Measurements from ENCODE around the gene COBLL1.

DNA sequence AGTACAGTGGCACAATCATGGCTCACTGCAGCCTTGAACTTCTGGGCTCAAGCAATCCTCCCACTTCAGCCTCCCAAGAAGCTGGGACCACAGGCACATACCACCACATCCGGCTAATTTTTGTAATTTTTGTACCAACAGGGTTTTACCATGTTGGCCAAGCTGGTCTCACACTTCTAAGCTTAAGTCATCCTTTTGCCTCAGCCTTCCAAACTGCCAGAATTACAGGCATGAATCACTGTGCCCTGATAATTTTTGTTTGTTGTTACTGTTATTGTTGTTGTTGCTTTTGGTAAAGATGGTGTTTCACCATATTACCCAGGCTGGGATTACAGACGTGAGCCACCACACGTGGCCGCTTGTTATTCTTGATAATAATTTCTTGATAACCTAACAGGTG is 10.5 kb upstream of the COBLL1 start:
- no peak for TF ChIP-seq POLR2A (IDR thresholded peaks at IDR 0.05; ENCODE audit: low read depth, low read length)
- TF ChIP-seq POLR2AphosphoS5 (IDR thresholded peaks at IDR 0.05; ENCODE audit: low read depth, low read length): no peak

Data from GM12892 (cell line).